SU-DHL-6 (cell line): ENCODE data around the gene OTC.

Experiments
- CTCF ChIP-seq: fragments of 200-600 bp; sonication (generic); IDR thresholded peaks from one replicate; pipeline ENCODE4 v1.5.1; 2017; ENCODE audit warnings: antibody characterized with exemption, mild to moderate bottlenecking, low read length, moderate library complexity; ENCODE audit not compliant: insufficient read depth, poor library complexity, severe bottlenecking
- EZH2phosphoT487 ChIP-seq: fragments of 200-600 bp; sonication (generic), shearing (Covaris generic); conservative IDR thresholded peaks from 2 replicates; pipeline ENCODE4 v1.6.1; 2018; ENCODE audit warnings: mild to moderate bottlenecking, antibody characterized with exemption, low read length, moderate library complexity, mixed read lengths

DNA sequence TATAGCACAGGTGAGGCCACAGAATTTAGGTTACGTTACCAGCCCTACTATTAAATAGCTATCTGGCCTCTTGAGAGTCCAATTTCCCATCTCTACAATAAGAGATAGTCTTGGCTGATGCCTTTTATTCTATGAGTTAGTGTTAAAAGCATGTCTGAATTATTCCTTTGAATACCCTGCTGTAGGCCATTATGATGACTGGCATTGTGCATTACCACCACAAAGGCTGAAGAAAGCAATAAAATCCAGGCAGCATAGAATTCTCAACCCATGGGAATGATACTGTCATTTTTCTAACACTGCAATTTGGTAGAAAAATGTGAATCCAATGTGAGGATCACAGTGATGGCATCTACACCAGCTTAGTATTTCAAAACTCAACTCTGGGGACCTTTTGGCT, 51.4 kb downstream of the OTC start:
- TF ChIP-seq CTCF (no peak), EZH2phosphoT487 (no peak)
